ENCODE measurements around the gene KRT82. TPM values are rescaled to one million over a fixed set of nuclear protein-coding genes. Genes with fewer than 3 reads are reported as not detected.

KRT82 gene
- total and polyA plus RNA-seq, 2 of the 8 experiments (the other 6 are each of a cell fraction or from before 2014, with no cell fraction given): not detected

- Histone ChIP-seq H3K23ac (ENCODE audit: insufficient read length) (no peak overlapping the region), H3K4me3 (ENCODE audit: extremely low read depth in 1 of 4, insufficient read depth in 2 of 4, low read depth in 3 of 4, low read length in 4 of 4) (no peak overlapping the region), H2BK120ac (replicated peaks; ENCODE audit: low read depth, low read length) (no peak overlapping the region), H3K27me3 (replicated peaks in 1 of 4; ENCODE audit: control insufficient read depth in 3 of 4, extremely low read depth in 1 of 4, insufficient read depth in 3 of 4, low read length in 3 of 4) (no peaks in the 10 kb centered on the region), H4K91ac (replicated peaks; ENCODE audit: insufficient read length, low read length) (no peak overlapping the region), H3K9ac (replicated peaks in 1 of 4; ENCODE audit: extremely low read depth in 1 of 4, low read depth in 3 of 4, low read length in 3 of 4) (no peak overlapping the region), H2BK15ac (ENCODE audit: low read length) (no peak overlapping the region), H4K8ac (ENCODE audit: extremely low read depth, insufficient read depth, low read length) (no peak overlapping the region), H2BK5ac (ENCODE audit: low read depth, low read length) (no peak overlapping the region), H3K36me3 (ENCODE audit: control insufficient read depth in 2 of 4, insufficient read depth in 4 of 4, low read length in 3 of 4) (no peaks in the 10 kb centered on the region), H3K18ac (ENCODE audit: extremely low read depth, low read length) (no peak overlapping the region), H3K79me2 (ENCODE audit: control insufficient read depth in 1 of 2, insufficient read depth in 2 of 2, low read length in 2 of 2) (no peaks in the 10 kb centered on the region), H4K20me1 (replicated peaks in 1 of 2; ENCODE audit: control insufficient read depth in 1 of 2, insufficient read depth in 2 of 2, low read length in 2 of 2) (no peaks in the 10 kb centered on the region), H2BK12ac (ENCODE audit: low read depth, low read length) (no peak overlapping the region), H3K4me2 (ENCODE audit: insufficient read depth in 1 of 2, low read depth in 2 of 2, low read length in 2 of 2) (no peak overlapping the region), H2AK5ac (ENCODE audit: low read depth, low read length) (no peak overlapping the region), H3K4ac (replicated peaks; ENCODE audit: insufficient read length, low read depth, low read length) (no peak overlapping the region), H3K4me1 (replicated peaks in 1 of 4; ENCODE audit: control insufficient read depth in 3 of 4, insufficient read depth in 4 of 4, low read length in 3 of 4) (peaks cover 0 to 5% (median 3%) of the 10 kb centered on the region in 4 experiments; a peak in 3 of 7 replicates), H3K27ac (ENCODE audit: low read depth, low read length) (no peak overlapping the region), H3K9me3 (ENCODE audit: insufficient read depth in 2 of 2, low read depth in 1 of 2, low read length in 1 of 2) (peaks cover 5 to 6% of the 10 kb centered on the region in 2 experiments; a peak in 3 of 4 replicates), H3K14ac (ENCODE audit: insufficient read length) (no peak overlapping the region), H4K5ac (ENCODE audit: insufficient read length, low read depth, low read length) (no peak overlapping the region), H3K23me2 (ENCODE audit: low read depth, low read length) (no peaks in the 10 kb centered on the region), H2BK20ac (ENCODE audit: low read length) (no peak overlapping the region), H3K79me1 (ENCODE audit: low read depth, low read length) (no peaks in the 10 kb centered on the region), H3K56ac (replicated peaks; ENCODE audit: insufficient read length, low read depth, low read length) (no peak overlapping the region), H2AFZ (ENCODE audit: low read length) (no peak overlapping the region)
- 55% methylated on average over 3 of the region's 3 CpGs; no CpG with 5 or more reads in 1 of the 2 experiments for WGBS, 2 experiments (ENCODE audit: extremely low coverage in 1 of 2, insufficient coverage in 1 of 2, insufficient read length in 1 of 2, insufficient replicate concordance in 2 of 2, low coverage in 1 of 2, low lambda C conversion rate in 2 of 2, missing lambda C conversion rate in 1 of 2)
- FAIRE-seq (no peak), DNase-seq (ENCODE audit: low read depth in 1 of 2, low spot score in 2 of 2) (no peak)
- ChIA-PET POLR2A (ENCODE audit: partially characterized antibody) (no interaction called here), CTCF (ENCODE audit: partially characterized antibody) (interaction anchor here (1.1 kb wide), 1 partner anchor 50 kb away, joined by 4 read pairs; no protein-coding TSS in a partner anchor)
- TF ChIP-seq BCL11A (IDR thresholded peaks at IDR 0.05; ENCODE audit: low read depth in 2 of 2, low read length in 2 of 2): no peak
Observed at GRCh38 chr12:52445876-52446275, 39.7 kb upstream of the KRT82 start.
